Osteoblast (primary cell): ENCODE data around the gene GATA5. TPM values are rescaled to one million over a fixed set of nuclear protein-coding genes. Genes with fewer than 3 reads are reported as not detected.

Experiments used
- DNase-seq: peaks from one replicate; pipeline ENCODE4 v3.0.0; 2011; ENCODE audit warnings: low spot score, mixed read lengths; ENCODE audit not compliant: insufficient read length; ENCODE audit errors: missing footprints
- H2AFZ ChIP-seq: 2 replicates; pipeline ENCODE4 v1.6.0; 2011; ENCODE audit warnings: mild to moderate bottlenecking, low read length
- H3K27ac ChIP-seq: 2 replicates; pipeline ENCODE4 v1.5.1; 2011; ENCODE audit warnings: mild to moderate bottlenecking, low read depth, low read length, moderate library complexity
- H3K27me3 ChIP-seq: 2 replicates; pipeline ENCODE4 v1.6.0; 2012; ENCODE audit warnings: mild to moderate bottlenecking, control low read depth, inconsistent platforms, low read length, moderate library complexity; ENCODE audit not compliant: insufficient read depth
- H3K36me3 ChIP-seq: 2 replicates; pipeline ENCODE4 v1.5.1; 2011; ENCODE audit warnings: mild to moderate bottlenecking, low read length, control low read depth, moderate library complexity; ENCODE audit not compliant: insufficient read depth
- H3K4me1 ChIP-seq: 2 replicates; pipeline ENCODE4 v1.5.1; 2011; ENCODE audit warnings: mild to moderate bottlenecking, low read length, control low read depth, moderate library complexity; ENCODE audit not compliant: insufficient read depth
- H3K4me2 ChIP-seq: 2 replicates; pipeline ENCODE4 v1.6.0; 2011; ENCODE audit warnings: mild to moderate bottlenecking, low read length; ENCODE audit not compliant: insufficient read depth
- H3K4me3 ChIP-seq: fragments of 200-600 bp; sonication (generic); 3 replicates; pipeline ENCODE4 v1.5.1; 2012; ENCODE audit warnings: mild to moderate bottlenecking, low read length, inconsistent platforms; ENCODE audit not compliant: insufficient read depth
- H3K79me2 ChIP-seq: 2 replicates; pipeline ENCODE4 v1.6.0; 2012; ENCODE audit warnings: mild to moderate bottlenecking, low read length, control low read depth, inconsistent platforms; ENCODE audit not compliant: insufficient read depth
- H3K9me3 ChIP-seq: 2 replicates; pipeline ENCODE4 v1.5.1; 2011; ENCODE audit warnings: low read depth, low read length, control low read depth
- H4K20me1 ChIP-seq: 2 replicates; pipeline ENCODE4 v1.6.0; 2012; ENCODE audit warnings: mild to moderate bottlenecking, low read length, control low read depth; ENCODE audit not compliant: insufficient read depth
- total RNA-seq: library from RNA; depleted of rRNA; stranded (reverse); fragments of >200 nt; gene quantifications from 2 replicates; pipeline ENCODE4 v1.2.3, GENCODE V29; 2012
- TF ChIP-seq, protein P1 (sequence below): IDR thresholded peaks from 2 replicates; pipeline ENCODE4 v1.5.1; 2011; ENCODE audit warnings: mild to moderate bottlenecking, low read depth, low read length, moderate library complexity; ENCODE audit errors: extremely low read depth

GATA5 gene
- total RNA-seq, 1 donor: not detected

DNA sequence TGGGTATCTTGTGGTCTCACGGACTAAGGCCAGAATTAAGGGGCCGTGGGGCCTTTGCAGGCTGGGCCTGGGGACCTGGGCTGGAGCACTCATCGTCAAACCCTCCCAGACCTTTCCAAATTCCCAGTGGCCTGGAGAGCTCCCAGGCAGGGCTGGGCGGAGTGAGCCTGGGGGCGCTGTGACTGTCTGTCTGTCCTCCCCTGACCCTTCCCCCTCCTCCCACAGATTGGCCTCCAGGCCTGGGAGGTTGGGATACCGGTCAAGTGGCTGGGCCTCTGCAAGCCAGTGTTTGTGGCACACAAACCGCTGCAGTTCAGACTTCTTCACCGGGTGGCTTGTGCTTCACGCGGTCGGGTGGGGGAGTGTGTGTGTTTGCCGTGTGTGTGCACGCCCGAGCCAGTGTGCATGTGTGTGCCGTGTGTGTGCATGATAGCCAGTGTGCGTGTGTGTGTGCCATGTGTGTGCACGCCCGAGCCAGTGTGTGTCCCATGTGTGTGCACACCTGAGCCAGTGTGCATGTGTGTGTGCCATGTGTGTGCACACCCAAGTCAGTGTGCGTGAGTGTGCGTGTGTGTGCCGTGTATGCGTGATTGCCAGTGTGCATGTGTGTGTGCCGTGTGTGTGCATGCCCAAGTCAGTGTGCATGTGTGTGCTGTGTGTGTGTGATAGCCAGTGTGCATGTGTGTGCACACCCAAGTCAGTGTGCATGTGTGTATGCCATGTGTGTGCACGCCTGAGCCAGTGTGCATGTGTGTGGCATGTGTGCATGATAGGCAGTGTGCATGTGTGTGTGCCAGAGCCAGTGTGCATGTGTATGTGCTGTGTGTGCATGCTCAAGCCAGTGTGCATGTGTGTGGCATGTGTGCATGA lies 54.7 kb downstream of the GATA5 start:
- Histone ChIP-seq H3K4me3 (no peak overlapping the region), H4K20me1 (no peaks in the 10 kb centered on the region), H3K36me3 (no peaks in the 10 kb centered on the region), H3K79me2 (no peaks in the 10 kb centered on the region), H3K9me3 (no peaks in the 10 kb centered on the region), H3K27ac (no peak overlapping the region), H3K27me3 (no peaks in the 10 kb centered on the region), H2AFZ (no peak overlapping the region), H3K4me1 (no peaks in the 10 kb centered on the region), H3K4me2 (no peak overlapping the region)
- DNase-seq: no peak
- TF ChIP-seq, protein P1, sequence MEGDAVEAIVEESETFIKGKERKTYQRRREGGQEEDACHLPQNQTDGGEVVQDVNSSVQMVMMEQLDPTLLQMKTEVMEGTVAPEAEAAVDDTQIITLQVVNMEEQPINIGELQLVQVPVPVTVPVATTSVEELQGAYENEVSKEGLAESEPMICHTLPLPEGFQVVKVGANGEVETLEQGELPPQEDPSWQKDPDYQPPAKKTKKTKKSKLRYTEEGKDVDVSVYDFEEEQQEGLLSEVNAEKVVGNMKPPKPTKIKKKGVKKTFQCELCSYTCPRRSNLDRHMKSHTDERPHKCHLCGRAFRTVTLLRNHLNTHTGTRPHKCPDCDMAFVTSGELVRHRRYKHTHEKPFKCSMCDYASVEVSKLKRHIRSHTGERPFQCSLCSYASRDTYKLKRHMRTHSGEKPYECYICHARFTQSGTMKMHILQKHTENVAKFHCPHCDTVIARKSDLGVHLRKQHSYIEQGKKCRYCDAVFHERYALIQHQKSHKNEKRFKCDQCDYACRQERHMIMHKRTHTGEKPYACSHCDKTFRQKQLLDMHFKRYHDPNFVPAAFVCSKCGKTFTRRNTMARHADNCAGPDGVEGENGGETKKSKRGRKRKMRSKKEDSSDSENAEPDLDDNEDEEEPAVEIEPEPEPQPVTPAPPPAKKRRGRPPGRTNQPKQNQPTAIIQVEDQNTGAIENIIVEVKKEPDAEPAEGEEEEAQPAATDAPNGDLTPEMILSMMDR: no peak

DNA sequence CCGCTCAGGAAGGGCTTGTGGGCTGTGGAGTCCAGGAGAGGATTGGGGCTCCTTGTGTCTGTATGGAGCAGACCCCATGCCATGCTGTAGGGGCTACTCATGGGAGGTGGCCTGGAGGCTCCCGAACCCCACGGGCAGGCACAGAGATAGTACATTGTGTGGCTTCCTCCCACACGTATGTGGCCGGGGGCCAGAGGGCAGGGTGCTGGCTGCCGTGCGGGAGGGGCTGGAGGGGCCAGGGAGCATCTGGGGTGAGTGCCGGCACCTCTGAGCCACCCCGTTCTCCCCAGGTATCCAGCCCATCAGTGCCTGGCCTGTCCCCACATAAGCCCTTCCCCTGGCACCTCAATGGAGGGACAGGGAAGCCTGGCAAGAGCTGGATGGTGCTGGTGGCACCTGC lies 56.0 kb downstream of the GATA5 start:
- H3K9me3 ChIP-seq: no peaks in the 10 kb centered on the region
- H2AFZ ChIP-seq: no peak overlapping the region
- peaks cover 2% of the 10 kb centered on the region for H3K27me3 ChIP-seq
- TF ChIP-seq, protein P1: no peak
- H4K20me1 ChIP-seq: no peaks in the 10 kb centered on the region
- H3K4me3 ChIP-seq: no peak overlapping the region
- no peak overlapping the region for H3K4me2 ChIP-seq
- DNase-seq: no peak
- H3K4me1 ChIP-seq: no peaks in the 10 kb centered on the region
- no peaks in the 10 kb centered on the region for H3K36me3 ChIP-seq
- H3K79me2 ChIP-seq: no peaks in the 10 kb centered on the region
- no peak overlapping the region for H3K27ac ChIP-seq

DNA sequence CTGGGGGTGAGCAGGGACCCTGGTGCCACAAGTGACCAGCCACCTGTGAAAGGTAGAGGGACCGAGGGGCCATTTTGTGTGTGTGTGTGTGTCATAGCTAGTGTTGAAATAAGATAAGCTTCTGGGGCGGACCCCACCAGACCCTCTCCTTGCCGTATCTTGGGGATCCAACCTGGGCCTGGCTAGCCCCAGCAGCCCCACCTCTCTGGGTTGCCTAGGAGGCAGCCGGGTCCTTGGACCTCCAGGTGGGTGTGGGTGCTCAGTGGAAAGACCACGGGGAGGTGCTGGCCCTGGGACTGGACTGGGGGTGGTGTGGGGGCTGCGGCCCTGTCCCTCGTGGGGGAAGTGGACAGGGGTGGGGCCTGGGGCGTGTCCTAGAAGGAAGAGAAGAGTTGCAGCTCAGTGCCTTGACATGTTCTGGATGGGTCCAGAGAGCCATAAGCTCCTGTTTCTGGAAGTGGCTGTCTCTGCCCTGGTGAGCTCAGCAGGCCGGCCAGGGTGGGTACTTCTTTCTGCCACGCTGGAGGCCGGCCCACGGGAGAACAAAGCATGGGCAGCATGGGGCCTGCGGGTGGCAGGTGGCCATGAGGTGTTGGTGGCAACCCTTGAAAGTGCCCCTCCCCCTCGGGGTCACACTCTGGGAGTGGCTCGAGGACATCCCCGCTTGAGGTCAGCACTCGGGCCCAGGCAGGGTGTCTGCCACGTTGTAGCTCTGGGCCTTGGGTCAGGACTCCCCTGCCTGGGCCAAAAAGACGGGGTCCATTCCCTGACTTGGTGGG lies 56.9 kb downstream of the GATA5 start:
- Histone ChIP-seq H3K4me1 (no peaks in the 10 kb centered on the region), H3K27ac (no peak overlapping the region), H3K36me3 (no peaks in the 10 kb centered on the region)

More for the DNA sequence above, 56.9 kb downstream of the GATA5 start:
- Histone ChIP-seq H2AFZ (no peak overlapping the region), H3K79me2 (no peaks in the 10 kb centered on the region), H3K4me2 (no peak overlapping the region), H3K4me3 (no peak overlapping the region), H3K9me3 (no peaks in the 10 kb centered on the region), H4K20me1 (no peaks in the 10 kb centered on the region), H3K27me3 (peaks cover 5% of the 10 kb centered on the region)
- TF ChIP-seq, protein P1: no peak
- DNase-seq: no peak
